ENCODE data around the gene TMEM131L.

The TMEM131L gene

DNA sequence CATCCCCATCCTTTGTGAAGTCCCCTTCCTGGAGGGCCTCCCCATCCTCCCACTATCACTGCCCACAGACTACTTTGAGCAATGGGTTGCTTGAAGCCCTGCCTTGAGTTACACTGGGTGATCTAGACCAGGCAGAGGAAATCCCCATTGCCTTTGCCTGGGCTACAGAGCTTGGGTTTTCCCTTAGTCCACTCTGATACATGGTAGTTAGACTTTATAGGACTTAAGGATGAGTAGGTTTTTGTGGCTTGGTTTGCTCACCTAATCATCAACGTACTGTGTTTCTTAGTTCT is 56.6 kb downstream of the TMEM131L start:
- DNase-seq: no peak

DNA sequence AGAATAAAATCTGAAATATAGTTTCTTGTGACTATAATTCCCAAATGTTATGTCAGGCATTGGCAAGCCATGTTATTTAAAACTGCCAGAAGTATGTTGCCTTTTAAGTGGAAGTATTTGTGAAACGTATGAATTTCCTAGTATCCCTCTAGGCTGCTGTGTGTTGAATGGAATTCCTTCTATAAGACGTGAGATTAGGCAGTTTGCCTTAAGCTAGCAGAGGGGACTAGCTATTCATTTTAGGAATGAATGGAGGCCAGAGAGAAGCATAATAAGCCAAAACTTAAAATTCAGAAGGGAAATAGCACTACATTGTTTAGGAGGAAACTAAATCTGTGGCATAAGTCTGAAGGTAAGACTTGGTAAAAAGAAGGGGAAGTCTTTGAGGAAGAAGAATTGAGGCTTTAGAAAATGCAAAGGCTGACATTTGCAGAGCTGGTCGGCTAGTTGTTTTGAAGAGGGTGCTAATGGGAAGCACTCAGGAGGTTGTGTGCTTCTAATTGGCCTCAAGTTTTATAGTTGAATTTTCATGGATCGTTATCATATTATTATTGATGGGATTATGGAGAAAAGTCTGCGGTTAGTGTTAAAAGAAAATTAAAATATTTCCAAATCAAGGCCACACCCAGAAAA is 57.1 kb downstream of the TMEM131L start:
- peak; percentile 30 for DNase-seq

DNA sequence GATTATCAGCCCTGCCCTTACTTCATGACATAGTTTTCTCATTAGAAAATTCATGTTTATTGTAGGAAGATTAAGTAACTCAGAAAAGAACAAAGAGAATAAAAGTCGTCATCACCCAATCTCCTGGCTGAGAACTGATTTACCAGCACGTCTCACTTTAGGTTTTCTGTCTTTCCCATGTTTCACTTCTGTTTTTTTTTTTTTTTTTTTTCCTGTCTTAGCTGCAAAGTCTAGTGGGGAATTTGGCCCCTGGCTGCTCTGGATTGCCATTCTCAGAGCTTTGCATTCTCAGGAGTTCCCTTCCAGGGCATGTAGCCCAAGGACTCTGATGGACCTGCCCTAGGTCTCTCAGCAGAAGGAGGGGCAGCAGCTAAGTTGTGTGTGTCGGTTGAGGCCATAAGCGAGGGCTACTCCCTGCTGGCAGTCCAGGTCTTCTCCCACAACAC is 57.8 kb downstream of the TMEM131L start:
- no peak for DNase-seq

DNA sequence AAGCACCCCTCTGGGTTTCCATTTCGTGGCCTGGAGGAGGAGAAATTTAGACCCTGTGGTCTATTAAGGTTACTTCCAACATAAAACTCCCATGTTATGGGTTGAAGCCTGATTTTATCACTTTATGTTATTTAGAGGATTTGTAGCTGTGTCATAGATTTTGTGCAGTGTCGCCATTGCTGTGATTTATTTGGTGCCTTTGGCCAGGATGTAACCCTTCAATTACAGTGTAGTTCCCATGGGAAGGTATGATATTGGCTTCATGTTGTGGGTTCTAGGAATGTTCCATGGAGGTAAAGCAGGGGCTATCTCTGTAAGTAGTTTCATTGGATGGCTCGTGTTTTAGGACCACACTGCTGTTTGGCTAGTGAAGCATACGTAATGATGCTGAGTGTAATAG is 58.5 kb downstream of the TMEM131L start:
- DNase-seq: peak; percentile 26

DNA sequence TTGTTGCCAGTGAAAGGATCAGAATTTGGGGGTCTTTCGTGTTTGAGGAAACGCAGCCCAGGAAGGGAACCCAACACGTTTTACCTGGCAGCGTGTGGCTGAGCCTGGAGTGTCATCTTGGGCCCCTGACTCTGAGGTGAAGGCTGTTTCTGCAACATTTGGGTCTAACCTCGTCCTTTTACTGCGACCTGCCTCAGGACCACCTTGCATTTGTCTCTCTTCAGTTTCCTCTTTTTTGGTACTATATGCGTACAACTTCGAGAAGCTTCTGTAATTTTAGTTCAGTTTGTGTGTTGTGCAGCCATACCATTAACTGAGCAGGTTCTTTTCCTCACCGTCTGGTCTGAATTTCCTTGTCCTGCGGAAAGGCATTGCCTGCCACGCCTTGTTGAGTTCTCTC is 61.5 kb downstream of the TMEM131L start:
- DNase-seq: no peak

DNA sequence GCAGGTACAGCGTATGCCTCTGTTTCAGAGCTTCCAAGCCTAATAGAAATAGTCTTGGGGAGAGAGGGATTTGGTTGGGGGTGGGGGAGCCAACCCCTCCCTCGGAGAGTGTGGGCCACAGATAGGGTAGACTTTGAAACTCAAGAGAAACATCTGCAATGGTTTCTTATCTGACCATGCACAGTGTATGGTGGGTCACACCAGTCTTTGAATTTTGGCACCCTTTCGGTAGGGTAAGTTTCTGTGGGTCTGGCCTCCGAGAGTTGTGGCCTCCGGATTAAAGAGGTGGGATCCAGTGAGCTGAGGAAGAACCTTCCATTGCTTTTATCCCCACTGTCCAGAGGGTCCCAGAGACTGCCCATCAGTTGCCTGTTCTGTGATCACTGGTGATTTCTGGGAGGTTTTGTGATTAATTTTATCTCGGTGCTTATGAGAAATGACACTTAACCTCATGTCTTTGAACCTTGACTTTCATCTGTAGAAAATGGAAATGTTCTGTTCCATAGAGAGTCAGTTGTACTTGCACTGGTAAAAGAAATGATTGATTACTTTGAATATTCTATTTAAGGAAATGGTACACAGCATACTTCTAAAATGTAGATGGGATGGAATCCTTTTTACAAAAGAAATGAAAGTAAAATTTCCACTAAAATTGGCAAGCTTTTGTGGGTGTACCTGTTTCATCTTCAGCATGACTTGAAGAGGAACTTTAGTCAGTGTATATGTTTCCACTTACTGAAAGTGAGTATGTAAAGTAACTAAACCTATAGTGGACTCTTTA is 62.7 kb downstream of the TMEM131L start:
- DNase-seq: no peak

DNA sequence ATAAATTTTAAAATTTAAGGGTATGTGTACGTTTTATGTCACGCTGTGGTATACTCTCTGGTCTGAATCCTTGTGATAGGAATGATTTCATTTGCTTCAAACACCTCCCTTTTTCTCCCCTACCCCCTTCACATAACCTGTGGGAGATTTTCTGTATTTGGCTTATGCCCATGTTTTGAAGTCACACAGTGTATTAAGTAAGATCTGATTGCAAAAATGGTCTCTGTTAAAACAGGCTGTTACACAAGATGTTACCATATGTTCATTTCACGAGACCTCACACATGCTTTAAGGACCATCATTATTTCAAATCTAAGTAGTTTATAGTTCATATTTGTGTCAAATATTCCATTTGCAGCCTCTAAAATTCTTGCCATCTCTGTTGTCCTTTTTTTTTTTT is 63.5 kb downstream of the TMEM131L start:
- DNase-seq: no peak

DNA sequence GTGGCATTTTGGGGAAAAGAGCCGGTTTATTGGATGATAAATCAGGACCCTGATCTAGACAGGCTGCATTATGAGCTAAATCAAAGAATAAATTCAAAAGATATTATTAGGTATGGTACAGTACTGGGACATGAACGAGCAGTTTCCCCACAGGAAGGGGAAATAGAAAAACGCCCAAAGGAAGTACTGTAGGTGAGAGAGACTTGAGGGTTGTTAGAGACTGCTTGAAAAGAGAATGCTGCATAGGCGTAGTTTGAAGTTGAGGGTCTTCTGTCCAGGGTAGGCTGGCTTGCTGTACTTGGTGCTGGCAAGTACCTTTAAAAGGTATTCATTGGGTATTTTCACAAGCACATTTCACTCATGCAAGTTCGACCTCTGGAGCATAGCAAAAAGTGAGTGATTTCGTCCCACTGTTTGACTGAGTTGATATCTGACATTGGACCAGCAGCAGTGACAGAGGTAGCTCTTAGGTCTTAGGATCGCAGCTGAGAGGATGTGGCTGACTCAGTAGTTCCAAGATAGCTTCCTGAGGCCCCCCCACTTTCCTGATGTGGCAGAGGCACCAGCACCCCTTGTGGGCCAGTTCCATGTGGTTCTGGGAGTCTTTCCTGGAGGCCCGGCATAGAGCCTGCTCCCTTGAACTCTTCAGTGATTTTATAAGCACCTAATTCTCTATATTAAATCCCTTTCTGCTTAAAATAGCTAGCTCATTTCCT is 64.3 kb downstream of the TMEM131L start:
- no peak for DNase-seq

DNA sequence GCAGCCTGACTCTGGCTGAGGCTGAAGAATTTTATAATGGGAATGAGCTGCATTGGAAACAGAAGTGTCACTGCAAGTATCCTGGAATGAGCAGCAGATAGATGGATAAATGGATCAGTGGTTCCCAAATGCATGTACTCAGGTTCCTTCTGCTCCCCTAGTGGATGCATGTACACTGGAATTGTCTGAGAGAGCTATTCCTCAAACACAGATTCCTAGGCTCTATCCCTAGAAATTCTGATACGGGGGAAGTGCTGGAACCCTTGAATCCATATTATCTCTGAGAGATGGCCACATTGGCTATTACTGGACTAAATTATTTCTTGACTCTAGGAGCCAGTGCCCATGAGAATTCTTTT is 64.8 kb downstream of the TMEM131L start:
- DNase-seq: no peak

DNA sequence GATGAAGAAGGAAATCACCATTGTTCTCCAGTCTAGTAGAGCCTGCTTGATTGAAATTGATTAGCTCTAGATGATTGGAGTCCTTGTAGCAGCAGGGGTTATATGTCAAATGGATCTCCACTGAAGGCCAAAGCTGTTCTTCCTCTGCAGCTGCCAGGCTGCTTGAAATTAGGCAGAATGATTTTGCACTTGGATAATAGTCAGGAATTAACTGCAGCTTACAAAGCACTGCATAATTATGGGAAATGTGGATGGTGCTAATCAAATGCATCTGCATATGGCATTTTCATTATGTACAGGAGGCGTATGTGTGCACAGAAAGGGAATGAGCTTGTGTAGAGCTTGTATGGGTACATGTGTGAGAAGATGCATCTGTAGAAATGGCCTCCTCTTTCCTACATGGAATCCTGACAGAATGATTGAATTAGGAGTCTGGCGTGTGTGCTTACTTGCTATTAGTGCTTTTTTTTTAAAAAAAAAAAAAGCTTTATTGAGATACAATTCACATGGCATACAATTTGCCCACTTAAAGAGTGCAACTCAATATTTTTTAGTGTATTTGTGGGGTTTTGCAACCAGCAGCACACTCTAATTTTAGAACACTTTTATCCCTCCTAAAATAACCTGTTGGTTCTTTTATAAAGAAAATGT is 65.9 kb downstream of the TMEM131L start:
- no peak for DNase-seq

DNA sequence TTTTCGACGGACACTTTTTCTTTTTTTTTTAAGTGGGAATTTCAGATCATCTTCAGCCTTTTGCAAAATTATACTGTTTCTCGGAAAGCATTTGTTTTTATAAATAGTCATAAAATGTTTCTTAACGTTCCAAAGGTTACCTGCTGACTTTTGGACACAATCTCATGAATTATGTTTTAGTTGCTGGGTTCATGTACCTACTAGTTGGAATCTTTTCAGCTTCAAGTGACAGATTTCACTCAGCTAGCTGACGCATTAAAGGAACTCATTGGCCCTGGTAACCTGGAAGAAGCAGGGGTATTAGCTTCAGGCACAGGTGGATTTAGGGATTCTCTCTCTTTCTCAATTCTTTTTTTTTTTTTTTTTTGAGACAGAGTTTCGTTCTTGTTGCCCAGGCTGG is 66.5 kb downstream of the TMEM131L start:
- DNase-seq: no peak

DNA sequence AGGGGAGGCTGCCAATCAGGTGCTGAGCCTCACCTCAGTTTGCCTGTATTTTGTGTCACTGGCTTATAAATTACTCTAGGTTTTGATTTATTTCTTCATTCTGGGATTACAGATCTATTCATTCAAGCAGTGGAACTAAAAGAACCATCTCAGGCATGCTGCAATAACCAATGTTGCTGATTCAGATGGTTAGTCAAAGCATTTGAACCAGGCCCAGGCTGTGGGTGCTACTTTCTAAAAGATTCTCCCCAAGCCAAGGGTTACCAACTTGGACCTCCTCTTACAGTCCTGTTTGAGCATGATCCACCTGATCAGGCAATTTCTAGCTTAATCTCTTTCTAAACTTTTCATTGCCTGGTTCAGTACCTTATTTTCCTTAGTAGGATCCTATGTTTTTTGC is 67.2 kb downstream of the TMEM131L start:
- DNase-seq: no peak

DNA sequence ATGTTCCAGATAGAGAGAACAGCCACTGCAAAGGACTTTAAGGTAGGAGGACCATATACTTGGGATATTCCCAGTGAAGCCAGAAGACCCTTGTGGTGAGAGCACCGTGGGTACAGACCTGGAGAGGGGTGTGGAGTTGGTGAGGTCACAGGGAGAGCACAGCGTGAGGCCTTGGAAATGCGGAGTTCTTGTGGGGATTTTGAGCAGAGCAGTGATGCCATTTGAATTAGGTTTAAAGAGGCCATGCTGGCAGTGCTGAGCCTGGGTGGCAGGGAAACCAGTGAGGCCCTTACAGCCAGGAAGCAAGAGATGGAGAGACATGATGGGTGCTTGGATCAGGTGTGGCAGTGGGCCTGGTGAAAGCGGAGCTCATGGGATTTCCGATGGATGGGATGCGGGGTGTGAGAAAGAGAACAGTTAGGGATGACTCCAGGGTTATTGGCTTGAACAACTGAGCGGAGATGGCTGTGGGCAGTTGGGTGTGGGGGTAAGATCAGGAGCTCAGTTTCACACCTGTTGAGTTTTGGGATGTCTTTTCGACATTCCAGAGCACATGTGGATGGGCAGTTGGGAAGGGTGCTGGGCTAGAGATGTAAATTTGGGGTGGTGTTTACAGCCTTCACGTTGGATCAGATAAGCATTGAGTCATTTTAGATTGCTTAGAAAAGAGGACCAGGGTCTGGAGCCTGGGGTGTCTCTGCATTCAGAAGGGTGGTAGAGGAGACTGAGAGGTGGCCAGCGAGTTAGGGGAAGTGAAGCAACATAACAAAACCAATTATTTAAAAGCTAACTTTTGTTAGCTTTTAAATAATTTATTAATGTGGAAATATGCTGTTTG is 68.9 kb downstream of the TMEM131L start:
- no peak for DNase-seq

DNA sequence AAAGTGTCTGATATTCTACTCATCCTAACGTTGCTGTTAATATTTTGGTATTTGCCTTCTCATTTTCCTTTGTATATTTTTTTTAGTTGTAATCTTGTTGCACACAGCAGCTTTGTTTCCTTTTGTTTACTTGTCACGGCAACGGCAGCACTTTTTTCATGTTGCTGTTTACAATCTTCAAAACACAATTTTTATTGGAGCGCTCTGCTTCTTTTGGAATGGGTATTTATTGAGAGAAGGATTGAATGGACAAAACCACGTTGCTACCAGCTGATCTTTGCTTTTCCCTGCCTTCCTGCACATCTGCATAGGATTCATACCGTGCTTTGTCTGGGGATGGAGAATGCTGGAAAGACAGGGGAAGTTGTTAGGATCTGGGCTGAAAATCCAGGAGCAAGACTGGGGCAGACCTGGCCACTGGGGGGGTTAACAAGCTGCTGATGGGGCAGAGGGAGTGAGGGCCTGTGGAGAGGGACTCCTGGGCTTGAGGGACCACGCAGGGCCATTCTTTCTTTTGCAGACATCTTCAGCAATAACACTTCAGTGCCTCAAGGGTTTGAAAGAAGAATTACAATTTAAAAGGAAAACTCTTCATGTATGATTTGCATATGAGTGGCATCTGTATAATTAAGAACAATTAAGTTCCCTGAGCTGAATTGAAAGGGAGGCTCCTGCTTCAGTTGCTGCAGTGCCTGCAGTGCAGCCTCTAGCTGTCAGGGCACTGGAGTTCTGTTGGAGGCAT is 69.8 kb downstream of the TMEM131L start:
- DNase-seq: no peak

DNA sequence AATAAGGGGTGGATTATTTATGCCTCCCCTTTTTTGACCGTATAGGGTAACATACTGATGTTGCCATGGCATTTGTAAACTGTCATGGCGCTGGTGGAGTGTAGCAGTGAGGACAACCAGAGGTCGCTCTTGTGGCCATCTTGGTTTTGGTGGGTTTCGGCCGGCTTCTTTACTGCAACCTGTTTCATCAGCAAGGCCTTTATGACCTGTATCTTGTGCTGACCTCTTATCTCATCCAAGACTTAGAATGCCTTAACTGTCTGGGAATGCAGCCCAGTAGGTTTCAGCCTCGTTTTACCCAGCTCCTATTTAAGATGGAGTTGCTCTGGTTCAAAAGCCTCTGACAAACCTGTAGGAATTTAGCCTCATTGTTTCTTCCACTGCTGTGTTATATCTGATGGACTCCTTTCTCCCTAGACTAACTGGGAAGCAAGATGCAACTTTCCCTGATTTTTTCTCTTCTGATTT is 71.4 kb downstream of the TMEM131L start:
- no peak for DNase-seq

DNA sequence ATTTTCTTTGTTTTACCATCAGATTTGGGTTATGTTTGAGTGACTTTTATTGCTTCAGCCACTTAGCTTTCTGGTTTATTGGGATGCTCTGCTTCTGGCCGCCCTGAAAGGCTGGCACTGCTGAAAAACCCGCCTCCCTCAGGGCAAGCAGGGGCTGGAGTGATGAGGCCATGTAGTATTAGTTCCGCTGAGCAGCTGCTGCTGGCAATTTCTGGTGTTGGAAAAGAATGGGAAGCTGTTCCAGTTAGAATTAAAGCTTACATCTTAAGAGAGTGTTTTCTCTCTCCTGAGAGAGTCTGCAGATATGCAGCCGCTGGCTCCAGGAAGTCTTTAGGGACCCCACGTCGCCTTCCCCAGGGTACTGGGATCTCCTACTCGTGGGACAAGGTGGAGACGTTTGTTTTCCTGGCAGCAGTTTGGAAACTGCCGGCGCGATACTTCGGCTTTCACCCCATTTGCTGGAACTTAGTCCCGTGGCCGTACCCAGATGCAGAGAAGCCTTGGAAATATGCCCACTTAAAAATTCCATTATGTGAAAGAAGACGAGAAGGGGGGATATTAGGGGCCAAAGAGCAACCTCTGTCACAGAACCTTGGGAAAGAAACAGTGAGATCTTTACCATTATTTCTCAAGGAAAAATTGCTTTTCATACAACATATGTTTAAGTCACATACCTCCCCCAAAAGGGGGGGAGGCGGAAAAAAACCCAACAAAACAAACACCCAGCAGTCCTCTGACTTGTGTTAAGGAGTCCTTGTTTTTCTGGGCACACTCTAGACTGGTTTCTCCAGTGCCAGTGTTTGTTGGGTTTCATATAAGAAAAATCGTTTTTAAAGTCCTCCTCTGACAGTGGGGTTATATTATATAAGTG is 72.6 kb downstream of the TMEM131L start:
- peak; percentile 41 for DNase-seq

DNA sequence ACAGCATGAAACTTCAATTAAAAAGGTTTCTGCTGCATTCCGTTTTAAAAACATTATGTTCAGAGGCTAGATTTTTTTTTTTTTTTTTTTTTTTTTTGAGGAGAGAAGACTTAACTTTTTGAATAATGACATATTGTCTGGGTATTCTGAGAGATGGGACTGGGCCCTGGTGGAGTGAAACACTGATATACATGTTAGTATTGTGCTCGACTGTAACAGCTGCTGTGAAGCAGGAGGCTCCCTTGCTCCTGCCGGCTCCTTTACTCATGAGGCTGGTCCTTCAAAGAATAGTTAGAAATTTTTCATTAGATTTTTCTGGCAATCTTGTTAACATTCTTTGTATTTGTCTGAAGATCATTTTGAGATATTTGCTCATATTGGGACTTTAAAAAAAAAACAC is 73.3 kb downstream of the TMEM131L start:
- DNase-seq: no peak

DNA sequence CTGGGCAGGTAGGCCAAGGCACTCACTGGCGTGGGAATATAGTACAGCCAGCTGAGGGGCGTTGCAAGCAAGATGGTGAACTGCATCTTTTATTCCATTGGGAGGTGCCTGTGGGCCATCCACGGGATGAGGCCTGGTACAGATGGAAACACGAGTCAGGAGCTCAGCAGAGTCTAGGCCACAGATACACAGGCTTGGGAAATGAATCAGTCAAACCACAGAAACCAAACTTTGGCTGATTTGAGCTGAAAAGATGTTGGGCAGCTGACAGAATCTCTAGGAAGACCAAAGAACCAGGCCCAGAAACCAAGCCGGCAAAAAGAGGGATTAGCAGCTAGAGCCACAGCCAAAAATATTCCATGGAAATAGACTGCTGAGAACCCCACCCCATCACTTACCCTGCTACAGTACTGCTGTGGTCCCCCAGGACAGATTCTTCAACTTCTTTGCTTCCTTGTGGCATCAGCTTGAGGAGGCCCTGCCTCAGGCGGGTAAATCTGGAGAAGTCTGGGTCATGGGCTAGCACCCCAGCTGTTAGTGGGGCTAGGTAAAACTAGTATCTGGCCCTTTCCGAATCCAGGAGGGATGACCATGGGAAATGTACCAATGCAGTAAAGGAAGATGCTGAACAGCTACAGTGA is 75.4 kb downstream of the TMEM131L start:
- peak; percentile 98 for DNase-seq

DNA sequence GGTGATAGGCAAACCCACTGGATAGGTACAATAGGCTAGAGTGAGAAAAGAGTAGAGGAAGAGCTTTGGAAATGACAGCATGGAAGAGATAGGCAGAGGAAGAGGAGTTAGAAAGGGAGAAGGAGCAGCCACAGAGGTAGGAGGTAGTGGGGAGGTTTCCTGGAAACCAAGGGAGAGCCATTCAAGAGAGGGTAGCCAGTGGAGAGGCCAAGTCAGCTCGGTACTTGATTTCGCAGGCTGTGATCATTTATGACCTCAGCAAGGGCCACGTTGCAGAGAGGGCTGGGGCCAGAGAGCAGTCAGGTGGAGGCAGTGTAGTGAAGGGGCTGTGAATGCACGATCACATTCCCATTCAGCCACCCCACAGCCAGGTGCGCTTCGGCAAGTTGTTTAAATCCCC is 76.0 kb downstream of the TMEM131L start:
- no peak for DNase-seq

DNA sequence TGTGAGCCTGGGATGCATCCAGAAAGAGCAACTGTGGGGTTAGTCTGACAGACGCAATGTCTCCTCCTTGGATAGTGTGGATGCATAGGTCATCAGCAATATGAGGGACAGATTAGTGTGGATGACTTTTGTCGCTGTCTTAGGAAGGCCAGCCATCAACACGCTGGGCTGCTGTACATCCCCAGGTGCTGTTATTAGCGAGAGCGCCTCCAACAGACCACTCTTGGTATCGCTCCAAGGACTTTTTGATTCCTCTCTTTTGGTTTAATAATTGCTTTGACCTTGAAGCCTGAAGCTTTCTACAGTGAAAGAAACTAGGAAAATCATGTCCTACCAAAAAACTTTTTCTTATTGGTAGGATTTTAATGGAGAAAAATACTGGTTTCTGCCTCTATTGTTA is 76.7 kb downstream of the TMEM131L start:
- DNase-seq: no peak
